GM18951 (cell line): ENCODE results near the gene THAP3.
"Not testable (repeated sequence)": the region's sequence is repeated elsewhere in the genome, so short reads cannot be mapped to it uniquely, and the experiment has no call there.

Experiments used
- POLR2A ChIP-seq: IDR thresholded peaks from 4 replicates; pipeline ENCODE4 v1.6.1; 2011; ENCODE audit warnings: mild to moderate bottlenecking; ENCODE audit not compliant: insufficient read length, insufficient read depth; ENCODE audit errors: extremely low read depth
- in situ Hi-C: fragments of 300-500 bp; cut with MboI; formaldehyde crosslinking; loops from one replicate; pipeline ENCODE4 v1.12.0; 2022; ENCODE audit warnings: low sequenced_read_pairs, mixed read lengths, inconsistent platforms; ENCODE audit not compliant: unreplicated experiment

The THAP3 gene

GRCh38 chr1:6594977-6595740, 29.5 kb upstream of the THAP3 start:
- no peak for TF ChIP-seq POLR2A
- in situ Hi-C loops, result no loop called here

- in situ Hi-C loops, result no loop called here
- no peak for TF ChIP-seq POLR2A
Observed at GRCh38 chr1:6596351-6596750, 28.3 kb upstream of the THAP3 start.

GRCh38 chr1:6596886-6597776, 27.5 kb upstream of the THAP3 start:
- no peak for TF ChIP-seq POLR2A
- in situ Hi-C loops, result no loop called here

- TF ChIP-seq POLR2A, result no peak
- in situ Hi-C loops, result no loop called here
Observed at GRCh38 chr1:6597777-6598131, 26.9 kb upstream of the THAP3 start.

- in situ Hi-C loops, result no loop called here
- no peak for TF ChIP-seq POLR2A
Observed at GRCh38 chr1:6599141-6599975, 25.3 kb upstream of the THAP3 start.

- in situ Hi-C loops, result not testable (repeated sequence)
Observed at GRCh38 chr1:6599991-6600390, 24.7 kb upstream of the THAP3 start.

- no peak for TF ChIP-seq POLR2A
- in situ Hi-C loops, result no loop called here
Observed at GRCh38 chr1:6600410-6601048, 24.1 kb upstream of the THAP3 start.

- no peak for TF ChIP-seq POLR2A
- in situ Hi-C loops, result no loop called here
Observed at GRCh38 chr1:6601049-6601922, 23.4 kb upstream of the THAP3 start.

GRCh38 chr1:6601923-6602668, 22.6 kb upstream of the THAP3 start:
- in situ Hi-C loops, result no loop called here
- no peak for TF ChIP-seq POLR2A

GRCh38 chr1:6602669-6603237, 21.9 kb upstream of the THAP3 start, which contains the start of gene KLHL21:
KLHL21 (minus strand) TSS chr1:6602869; CDS start chr1:6602817, 52 bp downstream.
- TF ChIP-seq POLR2A, result peak; percentile 95

More at GRCh38 chr1:6602669-6603237, 21.9 kb upstream of the THAP3 start, which contains the start of gene KLHL21:
- in situ Hi-C loops, result no loop called here
